ENCODE results near the gene ACSS1. TPM values are rescaled to one million over a fixed set of nuclear protein-coding genes. Genes with fewer than 3 reads are reported as not detected.

ACSS1 gene
- total and polyA plus RNA-seq, 2 of the 8 experiments (the other 6 are each of a cell fraction or from before 2014, with no cell fraction given), result 2.6 to 3.4 TPM

- H4K5ac ChIP-seq (ENCODE audit: insufficient read length, low read depth, low read length), result no peak overlapping the region
- H4K91ac ChIP-seq (replicated peaks; ENCODE audit: insufficient read length, low read length), result no peak overlapping the region
- peaks cover 0 to 2% (median 0%) of the 10 kb centered on the region in 4 experiments; a peak in 2 of 7 replicates for H3K27me3 ChIP-seq (replicated peaks in 1 of 4; ENCODE audit: control insufficient read depth in 3 of 4, extremely low read depth in 1 of 4, insufficient read depth in 3 of 4, low read length in 3 of 4)
- WGBS, 2 experiments (ENCODE audit: extremely low coverage in 1 of 2, insufficient coverage in 1 of 2, insufficient read length in 1 of 2, insufficient replicate concordance in 2 of 2, low coverage in 1 of 2, low lambda C conversion rate in 2 of 2, missing lambda C conversion rate in 1 of 2), result 81% methylated on average over 9 of the region's 9 CpGs; no CpG with 5 or more reads in 1 of the 2 experiments
- no peak overlapping the region for H3K27ac ChIP-seq (ENCODE audit: low read depth, low read length)
- POLR2A ChIA-PET (ENCODE audit: partially characterized antibody), result interaction anchor here (0.6 to 1.2 kb wide), 2 partner anchors 82 to 675 kb away, joined by 3 read pairs; no protein-coding TSS in a partner anchor
- no peaks in the 10 kb centered on the region for H3K36me3 ChIP-seq (ENCODE audit: control insufficient read depth in 2 of 4, insufficient read depth in 4 of 4, low read length in 3 of 4)
- no peak for TF ChIP-seq RBBP5 (IDR thresholded peaks at IDR 0.05; ENCODE audit: borderline replicate concordance, low read depth, low read length)
- DNase-seq (ENCODE audit: low read depth in 1 of 2, low spot score in 2 of 2) (peak in 1 of 2 experiments; percentile 29), FAIRE-seq (no peak)
- H3K4me3 ChIP-seq (ENCODE audit: extremely low read depth in 1 of 4, insufficient read depth in 2 of 4, low read depth in 3 of 4, low read length in 4 of 4), result no peak overlapping the region
- H3K4me2 ChIP-seq (ENCODE audit: insufficient read depth in 1 of 2, low read depth in 2 of 2, low read length in 2 of 2), result no peak overlapping the region
- CTCF ChIA-PET (ENCODE audit: partially characterized antibody), result interaction anchor here (1.2 to 4.0 kb wide), 14 partner anchors 11 to 258 kb away, joined by 3 to 121 read pairs (median 5); partner anchors contain the start of gene ACSS1
- no peak overlapping the region for H2BK15ac ChIP-seq (ENCODE audit: low read length)
- H3K56ac ChIP-seq (replicated peaks; ENCODE audit: insufficient read length, low read depth, low read length), result no peak overlapping the region
- H2AK5ac ChIP-seq (ENCODE audit: low read depth, low read length), result no peak overlapping the region
- H2BK5ac ChIP-seq (ENCODE audit: low read depth, low read length), result no peak overlapping the region
- H3K23me2 ChIP-seq (ENCODE audit: low read depth, low read length), result peaks cover 3% of the 10 kb centered on the region
- H3K9ac ChIP-seq (replicated peaks in 1 of 4; ENCODE audit: extremely low read depth in 1 of 4, low read depth in 3 of 4, low read length in 3 of 4), result no peak overlapping the region
- no peak overlapping the region for H2BK20ac ChIP-seq (ENCODE audit: low read length)
- H3K4ac ChIP-seq (replicated peaks; ENCODE audit: insufficient read length, low read depth, low read length), result no peak overlapping the region
- no peaks in the 10 kb centered on the region for H3K9me3 ChIP-seq (ENCODE audit: insufficient read depth in 2 of 2, low read depth in 1 of 2, low read length in 1 of 2)
- peaks cover 0 to under 1% (median 0%) of the 10 kb centered on the region in 4 experiments; a peak in 1 of 7 replicates for H3K4me1 ChIP-seq (replicated peaks in 1 of 4; ENCODE audit: control insufficient read depth in 3 of 4, insufficient read depth in 4 of 4, low read length in 3 of 4)
- no peak overlapping the region for H3K14ac ChIP-seq (ENCODE audit: insufficient read length)
- no peak overlapping the region for H2AFZ ChIP-seq (ENCODE audit: low read length)
- H4K8ac ChIP-seq (ENCODE audit: extremely low read depth, insufficient read depth, low read length), result no peak overlapping the region
- no peak overlapping the region for H3K23ac ChIP-seq (ENCODE audit: insufficient read length)
- H2BK120ac ChIP-seq (replicated peaks; ENCODE audit: low read depth, low read length), result no peak overlapping the region
- H3K79me1 ChIP-seq (ENCODE audit: low read depth, low read length), result no peaks in the 10 kb centered on the region
- no peak overlapping the region for H3K18ac ChIP-seq (ENCODE audit: extremely low read depth, low read length)
- peaks cover 0 to 4% of the 10 kb centered on the region in 2 experiments; a peak in 2 of 4 replicates for H3K79me2 ChIP-seq (ENCODE audit: control insufficient read depth in 1 of 2, insufficient read depth in 2 of 2, low read length in 2 of 2)
- no peak overlapping the region for H2BK12ac ChIP-seq (ENCODE audit: low read depth, low read length)
- no peaks in the 10 kb centered on the region for H4K20me1 ChIP-seq (replicated peaks in 1 of 2; ENCODE audit: control insufficient read depth in 1 of 2, insufficient read depth in 2 of 2, low read length in 2 of 2)
These were observed 61.2 kb downstream of the ACSS1 start for GRCh38 chr20:24996449-24997377.
